ENCODE data around the gene PNPLA2.

Gene PNPLA2

DNA sequence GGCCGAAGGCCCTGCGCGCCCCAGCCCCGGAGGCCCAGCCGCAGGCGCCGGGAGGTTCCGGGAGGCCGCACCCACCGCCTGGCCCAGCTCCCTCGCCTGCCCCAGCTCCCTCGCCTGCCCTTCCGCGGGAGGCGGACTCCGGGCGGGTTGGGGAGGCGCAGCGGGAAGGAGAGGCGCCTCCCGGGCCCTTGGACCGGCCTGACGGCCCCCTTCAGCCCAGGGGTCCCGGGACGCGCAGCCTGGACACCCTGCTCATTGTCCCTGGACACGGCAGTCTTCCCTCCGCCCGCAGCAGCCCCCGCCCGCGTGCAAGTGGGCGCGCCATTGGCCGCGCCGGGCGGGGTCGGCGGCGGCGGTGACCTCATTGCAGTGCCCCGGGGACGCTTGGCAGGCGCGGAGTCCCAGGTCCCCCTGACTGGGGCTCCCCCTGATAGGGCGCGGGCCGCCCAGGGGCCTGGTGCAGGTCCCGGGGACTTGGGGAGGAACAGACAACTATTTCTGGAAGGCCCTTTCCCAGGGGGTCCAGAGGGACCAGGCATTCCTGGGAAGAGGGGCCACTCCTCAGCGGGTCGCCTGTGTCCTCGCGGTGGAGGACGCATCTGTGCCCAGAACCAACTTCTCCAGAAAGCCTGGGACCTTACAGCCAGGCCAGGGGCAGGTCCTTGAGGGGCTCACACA, 14.5 kb downstream of the PNPLA2 start:
- H3K4me2 ChIP-seq (ENCODE audit: low read length) = peak overlapping the region; percentile 77
- H3K27ac ChIP-seq (ENCODE audit: low read depth, low read length) = peak overlapping the region; percentile 26
- no peak overlapping the region for H4K8ac ChIP-seq (ENCODE audit: low read depth, low read length)
- H3K27me3 ChIP-seq (ENCODE audit: insufficient read depth, low read length, poor library complexity) = peaks cover 3% of the 10 kb centered on the region
- H2BK15ac ChIP-seq (replicated peaks; ENCODE audit: low read depth) = no peak overlapping the region
- H4K5ac ChIP-seq (ENCODE audit: low read length) = no peak overlapping the region
- H3K56ac ChIP-seq (ENCODE audit: low read length) = peak overlapping the region; percentile 92
- H2BK5ac ChIP-seq (ENCODE audit: low read length) = no peak overlapping the region
- no peaks in the 10 kb centered on the region for H3K79me2 ChIP-seq (ENCODE audit: control insufficient read depth, insufficient read depth, low read length)
- peaks cover 2% of the 10 kb centered on the region for H3K36me3 ChIP-seq (ENCODE audit: control insufficient read depth, insufficient read depth, low read length)
- H2BK120ac ChIP-seq (ENCODE audit: low read depth, low read length) = no peak overlapping the region
- no CpG with 5 or more reads among the region's 55 CpGs for WGBS (ENCODE audit: extremely low coverage, insufficient coverage, low lambda C conversion rate)
- DNase-seq = no peak
- H3K4me1 ChIP-seq (ENCODE audit: control insufficient read depth, low read depth, low read length) = peaks cover 11% of the 10 kb centered on the region
- peak overlapping the region; percentile 77 for H3K9ac ChIP-seq (ENCODE audit: low read length)
- H3K4me3 ChIP-seq (ENCODE audit: low read length) = peak overlapping the region; percentile 71
- peaks cover 2% of the 10 kb centered on the region for H3K79me1 ChIP-seq (ENCODE audit: low read length)
- H2AK5ac ChIP-seq (ENCODE audit: low read length) = no peak overlapping the region
- peak overlapping the region; percentile 18 for H3K4ac ChIP-seq (ENCODE audit: low read depth, low read length)
- H3K23ac ChIP-seq (ENCODE audit: low read length) = peak overlapping the region; percentile 72
- H3K18ac ChIP-seq (ENCODE audit: low read length) = peak overlapping the region; percentile 62

DNA sequence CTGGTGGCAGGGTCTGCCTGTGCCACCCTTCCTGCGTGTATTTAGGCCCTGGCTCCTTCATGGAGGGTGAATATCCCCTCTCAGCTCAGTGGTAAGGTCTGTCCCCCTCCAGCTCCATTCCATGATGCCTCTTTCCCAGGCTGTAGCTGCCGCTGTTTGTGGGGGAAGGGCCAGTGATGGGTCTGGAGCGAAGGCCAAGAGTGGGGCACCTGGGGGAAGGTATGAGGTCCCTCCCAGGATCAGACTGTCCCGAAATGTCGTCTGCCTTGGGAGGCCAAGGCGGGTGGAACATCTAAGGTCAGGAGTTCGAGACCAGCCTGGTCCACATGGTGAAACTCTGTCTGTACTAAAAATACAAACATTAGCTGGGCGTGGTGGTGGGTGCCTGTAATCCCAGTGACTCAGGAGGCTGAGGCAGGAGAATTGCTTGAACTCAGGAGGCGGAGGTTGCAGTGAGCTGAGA, 15.2 kb downstream of the PNPLA2 start:
- Histone ChIP-seq H2BK15ac (replicated peaks; ENCODE audit: low read depth) (no peak overlapping the region), H3K4me1 (ENCODE audit: control insufficient read depth, low read depth, low read length) (peaks cover 11% of the 10 kb centered on the region), H3K4me2 (ENCODE audit: low read length) (peak overlapping the region; percentile 77), H3K79me1 (ENCODE audit: low read length) (peaks cover 2% of the 10 kb centered on the region), H3K79me2 (ENCODE audit: control insufficient read depth, insufficient read depth, low read length) (no peaks in the 10 kb centered on the region), H3K9ac (ENCODE audit: low read length) (peak overlapping the region; percentile 77), H2AK5ac (ENCODE audit: low read length) (peak overlapping the region; percentile 11), H3K23ac (ENCODE audit: low read length) (peak overlapping the region; percentile 72), H3K4ac (ENCODE audit: low read depth, low read length) (no peak overlapping the region), H2BK120ac (ENCODE audit: low read depth, low read length) (no peak overlapping the region), H4K5ac (ENCODE audit: low read length) (no peak overlapping the region), H2BK5ac (ENCODE audit: low read length) (no peak overlapping the region), H3K18ac (ENCODE audit: low read length) (no peak overlapping the region), H3K27ac (ENCODE audit: low read depth, low read length) (no peak overlapping the region), H4K8ac (ENCODE audit: low read depth, low read length) (no peak overlapping the region), H3K4me3 (ENCODE audit: low read length) (peak overlapping the region; percentile 71), H3K56ac (ENCODE audit: low read length) (peak overlapping the region; percentile 92), H3K27me3 (ENCODE audit: insufficient read depth, low read length, poor library complexity) (peaks cover 3% of the 10 kb centered on the region), H3K36me3 (ENCODE audit: control insufficient read depth, insufficient read depth, low read length) (peaks cover 5% of the 10 kb centered on the region)
- no peak for DNase-seq
- no CpG with 5 or more reads among the region's 9 CpGs for WGBS (ENCODE audit: extremely low coverage, insufficient coverage, low lambda C conversion rate)

DNA sequence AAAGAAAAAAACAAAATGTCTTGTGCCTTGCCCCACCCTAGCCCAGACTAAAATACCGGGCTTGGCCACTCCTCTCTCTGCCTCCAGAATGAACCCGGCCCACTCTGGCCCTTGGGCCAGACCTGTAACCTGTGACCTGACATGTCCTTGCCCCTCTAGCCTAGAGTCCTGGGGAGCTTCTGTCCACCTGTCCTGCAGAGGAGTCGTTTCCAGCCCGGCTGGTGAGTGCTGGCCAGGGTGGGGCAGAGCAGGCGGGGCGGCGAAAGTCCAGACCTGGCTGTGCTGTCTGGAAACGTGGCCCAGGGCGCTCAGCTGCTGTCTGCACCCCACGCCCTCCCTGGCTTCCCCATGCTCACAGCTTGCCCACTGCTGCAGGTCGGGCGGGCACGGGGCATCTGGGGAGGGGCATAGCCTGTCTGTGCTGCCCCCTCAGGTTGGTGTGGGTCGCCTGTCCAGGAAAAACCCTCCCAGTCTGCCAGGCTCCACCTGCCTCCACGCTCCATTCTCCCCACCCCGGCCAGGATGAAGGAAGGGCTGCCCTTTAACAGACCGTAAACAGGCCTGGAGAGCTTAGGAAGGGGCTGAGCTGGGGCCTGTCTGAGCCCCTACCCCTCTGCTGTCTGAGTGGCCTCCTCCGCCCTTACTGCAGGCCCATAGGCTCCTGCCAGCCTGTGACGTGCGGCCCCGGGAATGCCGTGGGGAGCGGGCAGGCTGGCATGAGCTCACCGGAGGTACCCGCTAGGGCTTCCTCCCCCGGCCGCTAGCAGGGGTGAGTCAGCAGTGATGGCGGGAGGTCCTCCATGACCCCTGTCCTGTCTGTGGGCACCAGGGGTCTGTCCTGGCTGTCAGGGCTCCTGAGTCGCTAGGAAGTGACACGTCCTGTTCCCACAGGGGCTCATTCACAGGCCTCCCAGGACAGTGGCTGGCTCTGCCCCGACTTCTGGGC, 15.9 kb downstream of the PNPLA2 start:
- Histone ChIP-seq H3K4me1 (ENCODE audit: control insufficient read depth, low read depth, low read length) (peaks cover 8% of the 10 kb centered on the region), H3K36me3 (ENCODE audit: control insufficient read depth, insufficient read depth, low read length) (peaks cover 7% of the 10 kb centered on the region), H3K27ac (ENCODE audit: low read depth, low read length) (no peak overlapping the region), H2BK120ac (ENCODE audit: low read depth, low read length) (no peak overlapping the region), H4K5ac (ENCODE audit: low read length) (no peak overlapping the region), H4K8ac (ENCODE audit: low read depth, low read length) (no peak overlapping the region), H3K4ac (ENCODE audit: low read depth, low read length) (no peak overlapping the region), H3K56ac (ENCODE audit: low read length) (peak overlapping the region; percentile 42), H3K4me3 (ENCODE audit: low read length) (no peak overlapping the region), H2BK5ac (ENCODE audit: low read length) (no peak overlapping the region), H2BK15ac (replicated peaks; ENCODE audit: low read depth) (no peak overlapping the region), H3K18ac (ENCODE audit: low read length) (no peak overlapping the region), H2AK5ac (ENCODE audit: low read length) (no peak overlapping the region), H3K23ac (ENCODE audit: low read length) (no peak overlapping the region), H3K79me1 (ENCODE audit: low read length) (peaks cover 2% of the 10 kb centered on the region), H3K4me2 (ENCODE audit: low read length) (no peak overlapping the region), H3K27me3 (ENCODE audit: insufficient read depth, low read length, poor library complexity) (peaks cover 3% of the 10 kb centered on the region), H3K9ac (ENCODE audit: low read length) (no peak overlapping the region), H3K79me2 (ENCODE audit: control insufficient read depth, insufficient read depth, low read length) (no peaks in the 10 kb centered on the region)
- no peak for DNase-seq
- WGBS (ENCODE audit: extremely low coverage, insufficient coverage, low lambda C conversion rate) = no CpG with 5 or more reads among the region's 31 CpGs

DNA sequence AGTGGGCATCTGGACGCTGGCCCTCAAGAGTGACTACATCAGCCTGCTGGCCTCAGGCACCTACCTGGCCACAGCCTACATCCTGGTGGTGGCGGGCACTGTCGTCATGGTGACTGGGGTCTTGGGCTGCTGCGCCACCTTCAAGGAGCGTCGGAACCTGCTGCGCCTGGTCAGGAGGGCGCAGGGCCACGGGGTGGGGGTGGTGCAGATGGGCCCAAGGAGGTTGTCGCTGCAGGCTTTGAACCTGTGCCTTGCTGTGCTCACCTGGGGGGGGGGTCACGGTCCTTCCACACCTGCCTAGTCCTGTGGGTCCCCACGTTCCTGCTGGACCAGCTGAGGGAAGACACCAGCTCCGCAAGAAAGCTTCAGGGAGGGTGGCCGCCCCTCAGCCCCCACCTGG, 17.6 kb downstream of the PNPLA2 start:
- H3K23ac ChIP-seq (ENCODE audit: low read length) = no peak overlapping the region
- H3K27me3 ChIP-seq (ENCODE audit: insufficient read depth, low read length, poor library complexity) = no peaks in the 10 kb centered on the region
- H3K9ac ChIP-seq (ENCODE audit: low read length) = no peak overlapping the region
- H3K4me2 ChIP-seq (ENCODE audit: low read length) = no peak overlapping the region
- no peak overlapping the region for H3K56ac ChIP-seq (ENCODE audit: low read length)
- no peak overlapping the region for H2AK5ac ChIP-seq (ENCODE audit: low read length)
- no peak overlapping the region for H2BK5ac ChIP-seq (ENCODE audit: low read length)
- H4K8ac ChIP-seq (ENCODE audit: low read depth, low read length) = no peak overlapping the region
- peaks cover 10% of the 10 kb centered on the region for H3K36me3 ChIP-seq (ENCODE audit: control insufficient read depth, insufficient read depth, low read length)
- no peak overlapping the region for H2BK15ac ChIP-seq (replicated peaks; ENCODE audit: low read depth)
- H3K79me2 ChIP-seq (ENCODE audit: control insufficient read depth, insufficient read depth, low read length) = peaks cover 9% of the 10 kb centered on the region
- H3K27ac ChIP-seq (ENCODE audit: low read depth, low read length) = no peak overlapping the region
- no peak overlapping the region for H3K4ac ChIP-seq (ENCODE audit: low read depth, low read length)
- no peak overlapping the region for H3K4me3 ChIP-seq (ENCODE audit: low read length)
- H3K4me1 ChIP-seq (ENCODE audit: control insufficient read depth, low read depth, low read length) = peaks cover 8% of the 10 kb centered on the region
- H2BK120ac ChIP-seq (ENCODE audit: low read depth, low read length) = no peak overlapping the region
- H4K5ac ChIP-seq (ENCODE audit: low read length) = no peak overlapping the region
- no peak overlapping the region for H3K18ac ChIP-seq (ENCODE audit: low read length)
- no CpG with 5 or more reads among the region's 14 CpGs for WGBS (ENCODE audit: extremely low coverage, insufficient coverage, low lambda C conversion rate)
- DNase-seq = no peak
- H3K79me1 ChIP-seq (ENCODE audit: low read length) = peaks cover 7% of the 10 kb centered on the region

DNA sequence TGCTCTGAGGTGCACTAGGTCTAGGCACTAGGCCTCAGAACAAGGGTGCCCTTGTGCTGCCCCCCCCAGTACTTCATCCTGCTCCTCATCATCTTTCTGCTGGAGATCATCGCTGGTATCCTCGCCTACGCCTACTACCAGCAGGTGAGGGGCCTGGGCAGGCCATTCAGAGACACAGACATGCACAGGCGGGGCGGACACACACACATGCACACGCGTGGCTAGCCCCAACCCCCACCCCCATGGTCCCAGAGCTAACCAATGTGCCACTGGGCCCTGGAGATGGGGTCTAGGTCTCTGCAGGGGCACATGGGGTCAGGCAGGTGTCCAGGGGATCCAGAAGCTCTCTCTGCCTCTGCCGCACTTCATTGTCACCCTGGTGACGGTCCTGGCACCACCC, 18.0 kb downstream of the PNPLA2 start:
- Histone ChIP-seq H3K4me2 (ENCODE audit: low read length) (no peak overlapping the region), H2AK5ac (ENCODE audit: low read length) (no peak overlapping the region), H3K9ac (ENCODE audit: low read length) (no peak overlapping the region), H3K79me1 (ENCODE audit: low read length) (peaks cover 9% of the 10 kb centered on the region), H3K27ac (ENCODE audit: low read depth, low read length) (no peak overlapping the region), H3K56ac (ENCODE audit: low read length) (no peak overlapping the region), H2BK15ac (replicated peaks; ENCODE audit: low read depth) (no peak overlapping the region), H3K79me2 (ENCODE audit: control insufficient read depth, insufficient read depth, low read length) (peaks cover 10% of the 10 kb centered on the region), H3K18ac (ENCODE audit: low read length) (no peak overlapping the region), H3K4me3 (ENCODE audit: low read length) (no peak overlapping the region), H4K5ac (ENCODE audit: low read length) (no peak overlapping the region), H4K8ac (ENCODE audit: low read depth, low read length) (no peak overlapping the region), H3K4ac (ENCODE audit: low read depth, low read length) (no peak overlapping the region), H2BK5ac (ENCODE audit: low read length) (no peak overlapping the region), H3K23ac (ENCODE audit: low read length) (no peak overlapping the region), H3K4me1 (ENCODE audit: control insufficient read depth, low read depth, low read length) (peaks cover 8% of the 10 kb centered on the region), H3K36me3 (ENCODE audit: control insufficient read depth, insufficient read depth, low read length) (peaks cover 10% of the 10 kb centered on the region), H2BK120ac (ENCODE audit: low read depth, low read length) (no peak overlapping the region), H3K27me3 (ENCODE audit: insufficient read depth, low read length, poor library complexity) (no peaks in the 10 kb centered on the region)
- DNase-seq = no peak
- WGBS (ENCODE audit: extremely low coverage, insufficient coverage, low lambda C conversion rate) = no CpG with 5 or more reads among the region's 9 CpGs
